Peyer's patch (tissue), 4 donors: ENCODE data around the gene GLYAT.

Experiments
- CTCF ChIP-seq, 6 experiments: fragments of 450-650 bp in 4 of 6; fragments of 200-600 bp in 2 of 6; sonication (generic) in 1 of 6; IDR thresholded peaks; one replicate each; pipeline ENCODE4 v1.5.1; 2017 to 2019; ENCODE audit warnings: antibody characterized with exemption in 6 of 6, mild to moderate bottlenecking in 3 of 6, moderate library complexity in 1 of 6
- POLR2A ChIP-seq, 2 donors: fragments of 450-650 bp; IDR thresholded peaks; one replicate each; pipeline ENCODE4 v1.5.1; 2017; ENCODE audit warnings: antibody characterized with exemption in 2 of 2, mild to moderate bottlenecking in 2 of 2, moderate library complexity in 2 of 2

GRCh38 chr11:58659404-58659803 is 72.3 kb downstream of the GLYAT start:
- TF ChIP-seq CTCF (IDR thresholded peaks at IDR 0.05) (no peak), POLR2A (IDR thresholded peaks at IDR 0.05) (no peak)
